HL-60 (cell line): ENCODE data around the gene PSMA8.
A peak's percentile ranks its signal among the peaks of the same experiment; 100 is the strongest.
"Not testable (repeated sequence)": the region's sequence is repeated elsewhere in the genome, so short reads cannot be mapped to it uniquely, and the experiment has no call there.

Experiments used
- DNase-seq, 2 experiments: peaks; one replicate each; pipeline ENCODE4 v3.0.0-alpha.2; 2010 to 2020; ENCODE audit warnings: low read depth in 1 of 2, low spot score in 1 of 2
- H3K27ac ChIP-seq: fragments of 250-450 bp; sonication (Bioruptor Pico); replicated peaks from 2 replicates; pipeline ENCODE4 v1.5.1; 2020; ENCODE audit warnings: mild to moderate bottlenecking, moderate library complexity
- H3K27me3 ChIP-seq: fragments of 250-450 bp; sonication (Bioruptor Pico); 2 replicates; pipeline ENCODE4 v1.5.1; 2021; ENCODE audit warnings: mild to moderate bottlenecking, moderate library complexity; ENCODE audit not compliant: insufficient read depth, poor library complexity, severe bottlenecking
- H3K4me3 ChIP-seq: replicated peaks from 2 replicates; pipeline ENCODE4 v1.5.1; 2011; ENCODE audit warnings: mild to moderate bottlenecking, control low read depth, low read length; ENCODE audit not compliant: insufficient read depth
- CTCF ChIP-seq: IDR thresholded peaks from one replicate; pipeline ENCODE4 v1.5.1; 2011; ENCODE audit warnings: low read length, control low read depth, inconsistent platforms; ENCODE audit not compliant: insufficient read depth
- GABPA ChIP-seq: IDR thresholded peaks from 2 replicates; pipeline ENCODE4 v1.6.1; 2012; ENCODE audit warnings: low read depth
- POLR2AphosphoS5 ChIP-seq: IDR thresholded peaks from 2 replicates; pipeline ENCODE4 v1.6.1; 2012; ENCODE audit warnings: low read depth
- REST ChIP-seq: IDR thresholded peaks from 2 replicates; pipeline ENCODE4 v1.6.1; 2012; ENCODE audit warnings: low read depth; ENCODE audit not compliant: insufficient replicate concordance
- SPI1 ChIP-seq: IDR thresholded peaks from 2 replicates; pipeline ENCODE4 v1.6.1; 2012; ENCODE audit warnings: low read depth, mild to moderate bottlenecking, borderline replicate concordance

PSMA8 gene

GRCh38 chr18:26127786-26128185 lies 5.9 kb upstream of the PSMA8 start:
- H3K4me3 ChIP-seq: no peak overlapping the region
- TF ChIP-seq POLR2AphosphoS5 (no peak), REST (no peak), GABPA (no peak), CTCF (no peak), SPI1 (no peak)
- DNase-seq: no peak
- peaks cover 7% of the 10 kb centered on the region for H3K27me3 ChIP-seq
- no peak overlapping the region for H3K27ac ChIP-seq

GRCh38 chr18:26128192-26128591 lies 5.5 kb upstream of the PSMA8 start:
- not testable (repeated sequence) for DNase-seq, H3K27ac ChIP-seq, H3K27me3 ChIP-seq, H3K4me3 ChIP-seq
- TF ChIP-seq SPI1: peak; percentile 92

- H3K27ac ChIP-seq: no peak overlapping the region
- H3K4me3 ChIP-seq: no peak overlapping the region
- no peak for TF ChIP-seq REST
- no peak for TF ChIP-seq CTCF
- no peak for TF ChIP-seq POLR2AphosphoS5
- DNase-seq: no peak
- H3K27me3 ChIP-seq: peaks cover 11% of the 10 kb centered on the region
Observed at GRCh38 chr18:26134107-26134506, 438 bp downstream of the PSMA8 start.

- H3K4me3 ChIP-seq: no peak overlapping the region
- no peak for DNase-seq
- H3K27me3 ChIP-seq: peaks cover 11% of the 10 kb centered on the region
- H3K27ac ChIP-seq: no peak overlapping the region
- no peak for TF ChIP-seq CTCF
- no peak for TF ChIP-seq REST
- TF ChIP-seq GABPA: no peak
- no peak for TF ChIP-seq POLR2AphosphoS5
- TF ChIP-seq SPI1: no peak
Observed at GRCh38 chr18:26135548-26135947, 1.9 kb downstream of the PSMA8 start.
